DMS53 treated with DMSO at 0.1 percent for 48 hours (cell line): ENCODE measurements around the gene THSD7B.

ENCODE experiments used
- DNase-seq: peaks from one replicate; lab custom pipeline; 2025; ENCODE audit not compliant: unreplicated experiment; lab: John Stamatoyannopoulos, UW

Gene THSD7B

GRCh38 chr2:136798766-136799165 is 33.4 kb downstream of the THSD7B start:
- DNase-seq, result no peak

GRCh38 chr2:136801661-136802060 is 36.3 kb downstream of the THSD7B start:
- no peak for DNase-seq

GRCh38 chr2:136809998-136810397 is 44.7 kb downstream of the THSD7B start:
- no peak for DNase-seq

- no peak for DNase-seq
Measured at GRCh38 chr2:136818839-136819238, 53.5 kb downstream of the THSD7B start.

- DNase-seq, result no peak
Measured at GRCh38 chr2:136823291-136823690, 57.9 kb downstream of the THSD7B start.

- no peak for DNase-seq
Measured at GRCh38 chr2:136828162-136828561, 62.8 kb downstream of the THSD7B start.

GRCh38 chr2:136828774-136829173 is 63.4 kb downstream of the THSD7B start:
- no peak for DNase-seq

- DNase-seq, result no peak
Measured at GRCh38 chr2:136844546-136844945, 79.2 kb downstream of the THSD7B start.

GRCh38 chr2:136858656-136859055 is 93.3 kb downstream of the THSD7B start:
- no peak for DNase-seq

GRCh38 chr2:136860443-136860958 is 95.2 kb downstream of the THSD7B start:
- no peak for DNase-seq

- DNase-seq, result no peak
Measured at GRCh38 chr2:136863468-136863867, 98.1 kb downstream of the THSD7B start.

- no peak for DNase-seq
Measured at GRCh38 chr2:136863874-136864273, 98.5 kb downstream of the THSD7B start.

GRCh38 chr2:136871424-136871823 is 106.1 kb downstream of the THSD7B start:
- no peak for DNase-seq

- no peak for DNase-seq
Measured at GRCh38 chr2:136874258-136874657, 108.9 kb downstream of the THSD7B start.

- no peak for DNase-seq
Measured at GRCh38 chr2:136891100-136891499, 125.8 kb downstream of the THSD7B start.

- no peak for DNase-seq
Measured at GRCh38 chr2:136894007-136894634, 128.8 kb downstream of the THSD7B start.

GRCh38 chr2:136901732-136902131 is 136.4 kb downstream of the THSD7B start:
- no peak for DNase-seq

- DNase-seq, result no peak
Measured at GRCh38 chr2:136905779-136906178, 140.4 kb downstream of the THSD7B start.

GRCh38 chr2:136909777-136910176 is 144.4 kb downstream of the THSD7B start:
- DNase-seq, result no peak

- DNase-seq, result no peak
Measured at GRCh38 chr2:136916131-136916530, 150.8 kb downstream of the THSD7B start.

- no peak for DNase-seq
Measured at GRCh38 chr2:136917411-136917881, 152.1 kb downstream of the THSD7B start.

- DNase-seq, result no peak
Measured at GRCh38 chr2:136919682-136920081, 154.3 kb downstream of the THSD7B start.
